GM21381 (cell line): ENCODE results near the gene CCDC121.

ENCODE experiments used
- ATAC-seq: cut with Tn5 transposase; IDR thresholded peaks from one replicate; pipeline ENCODE4 v1.9.1; 2021; ENCODE audit warnings: mild to moderate bottlenecking, moderate library complexity; ENCODE audit not compliant: unreplicated experiment

CCDC121 gene

GRCh38 chr2:27582695-27583389 lies 46.0 kb downstream of the CCDC121 start, which contains the start of gene ZNF512:
Gene ZNF512 (plus strand): TSS chr2:27583042. CDS start chr2:27583113, 71 bp downstream.
- ATAC-seq = peak; percentile 91

- ATAC-seq = no peak
Observed at GRCh38 chr2:27582129-27582694, 46.6 kb downstream of the CCDC121 start.

GRCh38 chr2:27581417-27582128 lies 47.2 kb downstream of the CCDC121 start:
- ATAC-seq = no peak
